ENCODE data around the gene PRR15.

DNA sequence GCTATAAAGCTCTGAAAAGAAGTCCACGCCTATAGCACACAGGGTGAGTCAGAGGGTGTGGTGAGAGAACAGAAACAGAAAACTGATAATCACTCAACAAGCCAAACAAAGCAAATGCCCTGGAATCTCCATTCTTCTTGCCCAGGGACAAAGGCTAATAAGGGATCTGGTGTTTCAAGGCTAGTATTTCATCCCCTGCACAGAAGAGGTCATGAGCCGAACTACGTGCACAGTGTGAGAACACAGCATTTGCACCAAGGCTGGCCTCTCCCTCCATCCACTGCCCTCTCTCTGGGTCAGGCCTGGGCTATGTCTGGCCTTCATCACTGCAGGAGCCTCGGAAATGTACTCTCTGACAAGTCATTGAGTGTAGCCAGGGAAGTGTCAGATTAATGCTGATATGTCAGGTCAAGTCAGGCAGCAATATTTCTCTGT is 42.7 kb downstream of the PRR15 start:
- TF ChIP-seq FOSL1 (IDR thresholded peaks at IDR 0.05; ENCODE audit: low read depth) (peak; percentile 54; the same call in 1 of the 2 replicates), POLR2A (IDR thresholded peaks at IDR 0.05; ENCODE audit: borderline replicate concordance, extremely low read depth, insufficient read depth, insufficient read length) (no peak), EZH2 (IDR thresholded peaks at IDR 0.05) (no peak), CEBPB (IDR thresholded peaks at IDR 0.05; ENCODE audit: low read depth) (no peak), EZH2phosphoT487 (IDR thresholded peaks at IDR 0.05; ENCODE audit: borderline replicate concordance) (no peak), SIN3A (IDR thresholded peaks at IDR 0.05; ENCODE audit: low read depth) (no peak), RAD21 (IDR thresholded peaks at IDR 0.05; ENCODE audit: low read depth) (no peak), ZNF274 (IDR thresholded peaks at IDR 0.05; ENCODE audit: low read depth, low read length) (no peak), SRF (IDR thresholded peaks at IDR 0.05; ENCODE audit: low read depth) (no peak)
- TF ChIP-seq, protein P1, sequence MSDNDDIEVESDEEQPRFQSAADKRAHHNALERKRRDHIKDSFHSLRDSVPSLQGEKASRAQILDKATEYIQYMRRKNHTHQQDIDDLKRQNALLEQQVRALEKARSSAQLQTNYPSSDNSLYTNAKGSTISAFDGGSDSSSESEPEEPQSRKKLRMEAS (IDR thresholded peaks at IDR 0.05) = no peak
- TF ChIP-seq, protein P2, sequence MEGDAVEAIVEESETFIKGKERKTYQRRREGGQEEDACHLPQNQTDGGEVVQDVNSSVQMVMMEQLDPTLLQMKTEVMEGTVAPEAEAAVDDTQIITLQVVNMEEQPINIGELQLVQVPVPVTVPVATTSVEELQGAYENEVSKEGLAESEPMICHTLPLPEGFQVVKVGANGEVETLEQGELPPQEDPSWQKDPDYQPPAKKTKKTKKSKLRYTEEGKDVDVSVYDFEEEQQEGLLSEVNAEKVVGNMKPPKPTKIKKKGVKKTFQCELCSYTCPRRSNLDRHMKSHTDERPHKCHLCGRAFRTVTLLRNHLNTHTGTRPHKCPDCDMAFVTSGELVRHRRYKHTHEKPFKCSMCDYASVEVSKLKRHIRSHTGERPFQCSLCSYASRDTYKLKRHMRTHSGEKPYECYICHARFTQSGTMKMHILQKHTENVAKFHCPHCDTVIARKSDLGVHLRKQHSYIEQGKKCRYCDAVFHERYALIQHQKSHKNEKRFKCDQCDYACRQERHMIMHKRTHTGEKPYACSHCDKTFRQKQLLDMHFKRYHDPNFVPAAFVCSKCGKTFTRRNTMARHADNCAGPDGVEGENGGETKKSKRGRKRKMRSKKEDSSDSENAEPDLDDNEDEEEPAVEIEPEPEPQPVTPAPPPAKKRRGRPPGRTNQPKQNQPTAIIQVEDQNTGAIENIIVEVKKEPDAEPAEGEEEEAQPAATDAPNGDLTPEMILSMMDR (IDR thresholded peaks at IDR 0.05 in 2 of 3, conservative IDR thresholded peaks at IDR 0.05 in 1 of 3; ENCODE audit: borderline replicate concordance in 1 of 3, insufficient read depth in 1 of 3, low read depth in 2 of 3, low read length in 2 of 3) = no peak
- TF ChIP-seq, protein P3, sequence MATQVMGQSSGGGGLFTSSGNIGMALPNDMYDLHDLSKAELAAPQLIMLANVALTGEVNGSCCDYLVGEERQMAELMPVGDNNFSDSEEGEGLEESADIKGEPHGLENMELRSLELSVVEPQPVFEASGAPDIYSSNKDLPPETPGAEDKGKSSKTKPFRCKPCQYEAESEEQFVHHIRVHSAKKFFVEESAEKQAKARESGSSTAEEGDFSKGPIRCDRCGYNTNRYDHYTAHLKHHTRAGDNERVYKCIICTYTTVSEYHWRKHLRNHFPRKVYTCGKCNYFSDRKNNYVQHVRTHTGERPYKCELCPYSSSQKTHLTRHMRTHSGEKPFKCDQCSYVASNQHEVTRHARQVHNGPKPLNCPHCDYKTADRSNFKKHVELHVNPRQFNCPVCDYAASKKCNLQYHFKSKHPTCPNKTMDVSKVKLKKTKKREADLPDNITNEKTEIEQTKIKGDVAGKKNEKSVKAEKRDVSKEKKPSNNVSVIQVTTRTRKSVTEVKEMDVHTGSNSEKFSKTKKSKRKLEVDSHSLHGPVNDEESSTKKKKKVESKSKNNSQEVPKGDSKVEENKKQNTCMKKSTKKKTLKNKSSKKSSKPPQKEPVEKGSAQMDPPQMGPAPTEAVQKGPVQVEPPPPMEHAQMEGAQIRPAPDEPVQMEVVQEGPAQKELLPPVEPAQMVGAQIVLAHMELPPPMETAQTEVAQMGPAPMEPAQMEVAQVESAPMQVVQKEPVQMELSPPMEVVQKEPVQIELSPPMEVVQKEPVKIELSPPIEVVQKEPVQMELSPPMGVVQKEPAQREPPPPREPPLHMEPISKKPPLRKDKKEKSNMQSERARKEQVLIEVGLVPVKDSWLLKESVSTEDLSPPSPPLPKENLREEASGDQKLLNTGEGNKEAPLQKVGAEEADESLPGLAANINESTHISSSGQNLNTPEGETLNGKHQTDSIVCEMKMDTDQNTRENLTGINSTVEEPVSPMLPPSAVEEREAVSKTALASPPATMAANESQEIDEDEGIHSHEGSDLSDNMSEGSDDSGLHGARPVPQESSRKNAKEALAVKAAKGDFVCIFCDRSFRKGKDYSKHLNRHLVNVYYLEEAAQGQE (IDR thresholded peaks at IDR 0.05; ENCODE audit: low read depth) = no peak
